ENCODE measurements around the gene NPHP3.
"Not testable (repeated sequence)": the region's sequence is repeated elsewhere in the genome, so short reads cannot be mapped to it uniquely, and the experiment has no call there.

Gene NPHP3

DNA sequence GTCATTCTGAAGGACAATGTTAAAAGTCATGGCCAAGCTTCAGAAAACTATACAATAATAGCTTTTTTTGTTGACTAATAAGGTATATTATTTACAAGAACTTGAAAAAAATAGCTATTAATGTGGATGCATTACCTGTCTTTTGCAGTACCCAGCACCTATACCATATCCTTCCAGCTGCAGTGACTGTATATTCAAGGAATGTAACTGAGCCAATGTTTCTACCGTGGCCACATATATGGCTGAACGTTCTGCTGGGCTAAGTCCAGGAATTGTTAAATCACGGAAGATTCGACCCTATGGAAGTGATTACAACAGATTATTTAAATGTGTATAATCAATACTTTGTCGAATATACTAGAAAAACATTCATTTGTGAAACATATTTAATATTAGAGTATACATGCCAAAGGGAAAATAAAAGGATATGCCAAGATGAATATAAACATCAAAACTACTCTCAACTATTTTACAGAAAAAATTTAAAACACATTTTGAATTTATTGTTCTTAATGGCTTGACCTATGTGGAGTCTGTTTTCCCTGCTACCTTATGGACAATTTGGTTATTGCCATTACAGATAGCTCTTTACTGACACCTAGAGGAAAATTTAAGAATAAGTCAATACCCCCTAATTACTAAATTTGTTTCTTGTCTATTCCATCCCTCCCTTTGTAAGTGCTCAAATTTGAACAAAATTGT lies 80.2 kb downstream of the NPHP3 start:
- no peak overlapping the region for H3K27ac ChIP-seq
- no peaks in the 10 kb centered on the region for H3K27me3 ChIP-seq
- no peak overlapping the region for H3K4me3 ChIP-seq
- peaks cover 4 to 37% (median 15%) of the 10 kb centered on the region in 11 experiments; a peak in 17 of 22 replicates for H3K36me3 ChIP-seq
- H3K4me2 ChIP-seq: peak overlapping the region in 1 of 11 experiments; percentile 64; a peak in 1 of 22 replicates
- H3K9me3 ChIP-seq (replicated peaks in 1 of 11): no peaks in the 10 kb centered on the region
- no peak overlapping the region for H3K9ac ChIP-seq
- H3K4me1 ChIP-seq: peaks cover 0 to 12% (median 0%) of the 10 kb centered on the region in 10 experiments; a peak in 4 of 20 replicates
- H4K20me1 ChIP-seq: no peaks in the 10 kb centered on the region
- TF ChIP-seq Cebpa-rat (IDR thresholded peaks at IDR 0.05): no peak

DNA sequence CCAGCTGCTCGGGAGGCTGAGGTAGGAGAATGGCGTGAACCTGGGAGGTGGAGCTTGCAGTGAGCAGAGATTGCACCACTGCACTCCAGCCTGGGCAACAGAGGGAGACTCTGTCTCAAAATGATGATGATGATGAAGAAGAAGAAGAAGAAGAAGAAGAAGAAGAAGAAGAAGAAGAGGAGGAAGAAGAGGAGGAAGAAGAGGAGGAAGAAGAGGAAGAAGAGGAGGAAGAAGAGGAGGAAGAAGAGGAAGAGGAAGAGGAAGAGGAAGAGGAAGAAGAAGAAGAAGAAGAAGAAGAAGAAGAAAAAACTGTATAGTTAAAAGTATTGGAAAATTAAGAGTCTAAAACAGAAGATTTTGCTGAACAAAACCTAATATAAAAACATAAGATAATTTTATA lies 80.8 kb downstream of the NPHP3 start:
- H3K9me3 ChIP-seq (replicated peaks in 1 of 11); H3K27ac ChIP-seq; H3K4me2 ChIP-seq; H4K20me1 ChIP-seq; H3K9ac ChIP-seq; H3K27me3 ChIP-seq; H3K4me3 ChIP-seq; H3K4me1 ChIP-seq: not testable (repeated sequence)
- peaks cover 5 to 43% (median 17%) of the 10 kb centered on the region in 11 experiments; a peak in 17 of 22 replicates for H3K36me3 ChIP-seq

DNA sequence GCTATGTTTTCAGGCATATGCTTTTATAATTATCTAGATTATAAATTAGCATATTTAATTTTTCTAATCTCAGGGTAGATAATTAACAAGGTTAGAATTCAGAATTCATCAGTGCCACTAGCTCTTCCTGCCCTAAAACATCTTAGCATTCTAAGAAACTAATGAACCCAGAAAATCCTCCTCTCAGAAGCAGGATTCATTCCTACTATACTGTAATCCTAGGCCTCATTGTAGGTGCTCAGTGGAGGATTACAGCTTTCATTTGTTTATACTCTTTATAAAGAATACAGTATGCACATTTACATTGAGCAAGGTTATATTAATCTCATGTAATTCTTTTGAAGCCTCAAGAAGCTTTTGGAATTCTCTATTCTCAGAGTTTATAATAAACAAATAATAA lies 83.5 kb downstream of the NPHP3 start:
- H3K27ac ChIP-seq: no peak overlapping the region
- no peak for TF ChIP-seq Cebpa-rat (IDR thresholded peaks at IDR 0.05)
- no peaks in the 10 kb centered on the region for H4K20me1 ChIP-seq
- no peak overlapping the region for H3K9ac ChIP-seq
- H3K36me3 ChIP-seq: peaks cover 5 to 50% (median 22%) of the 10 kb centered on the region in 11 experiments; a peak in 18 of 22 replicates
- no peak overlapping the region for H3K4me2 ChIP-seq
- H3K9me3 ChIP-seq (replicated peaks in 1 of 11): no peaks in the 10 kb centered on the region
- no peaks in the 10 kb centered on the region for H3K27me3 ChIP-seq
- peaks cover 0 to 6% (median 0%) of the 10 kb centered on the region in 10 experiments; a peak in 3 of 20 replicates for H3K4me1 ChIP-seq
- H3K4me3 ChIP-seq: no peak overlapping the region

DNA sequence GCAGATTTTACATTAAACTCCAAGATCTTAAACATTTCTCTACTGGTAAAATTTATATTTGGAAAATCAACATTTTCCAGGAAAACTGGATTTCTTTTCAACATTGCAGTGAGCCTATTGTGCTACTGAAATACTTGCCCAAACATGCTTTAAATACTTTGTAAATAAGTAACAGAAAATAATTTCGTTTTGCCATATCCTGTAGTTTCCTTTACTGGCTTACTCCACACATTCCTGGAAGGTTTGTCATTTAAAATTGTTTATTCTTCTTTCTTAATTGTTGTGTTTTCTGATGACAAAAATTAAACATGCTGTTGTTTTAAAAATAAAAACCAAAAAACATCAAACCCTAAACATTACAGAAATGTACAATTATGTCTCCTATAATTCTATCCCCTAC lies 84.6 kb downstream of the NPHP3 start:
- no peak for TF ChIP-seq Cebpa-rat (IDR thresholded peaks at IDR 0.05)
- H3K27me3 ChIP-seq: no peaks in the 10 kb centered on the region
- no peak overlapping the region for H3K4me3 ChIP-seq
- peaks cover 5 to 50% (median 22%) of the 10 kb centered on the region in 11 experiments; a peak in 18 of 22 replicates for H3K36me3 ChIP-seq
- H3K9ac ChIP-seq: no peak overlapping the region
- peaks cover 0 to 6% (median 0%) of the 10 kb centered on the region in 10 experiments; a peak in 3 of 20 replicates for H3K4me1 ChIP-seq
- H4K20me1 ChIP-seq: no peaks in the 10 kb centered on the region
- H3K4me2 ChIP-seq: no peak overlapping the region
- no peak overlapping the region for H3K27ac ChIP-seq
- no peaks in the 10 kb centered on the region for H3K9me3 ChIP-seq (replicated peaks in 1 of 11)

DNA sequence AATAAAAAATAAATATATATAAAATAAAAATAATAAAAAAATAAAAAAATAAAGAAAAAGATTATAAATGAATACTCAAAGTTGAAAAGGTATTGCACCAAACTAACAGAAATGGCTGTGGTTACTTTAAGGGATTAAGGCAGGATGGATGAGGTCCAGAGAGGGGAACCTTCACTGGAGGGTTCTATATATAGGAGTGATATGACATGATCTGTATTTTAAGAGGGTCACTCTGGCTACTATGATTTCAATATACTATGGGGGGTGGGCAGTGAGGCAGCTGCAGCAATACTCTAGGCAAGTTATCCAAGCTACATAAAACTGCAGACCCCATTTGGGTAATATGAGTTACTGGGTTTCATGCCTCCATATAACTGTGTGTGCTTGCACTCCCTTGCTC lies 87.2 kb downstream of the NPHP3 start:
- TF ChIP-seq Cebpa-rat (IDR thresholded peaks at IDR 0.05): no peak
- H3K9ac ChIP-seq: no peak overlapping the region
- no peaks in the 10 kb centered on the region for H4K20me1 ChIP-seq
- peaks cover 5 to 39% (median 20%) of the 10 kb centered on the region in 11 experiments; a peak in 19 of 22 replicates for H3K36me3 ChIP-seq
- peaks cover 0 to 4% (median 0%) of the 10 kb centered on the region in 10 experiments; a peak in 6 of 20 replicates for H3K4me1 ChIP-seq
- H3K27me3 ChIP-seq: no peaks in the 10 kb centered on the region
- no peak overlapping the region for H3K4me3 ChIP-seq
- no peak overlapping the region for H3K27ac ChIP-seq
- no peaks in the 10 kb centered on the region for H3K9me3 ChIP-seq (replicated peaks in 1 of 11)
- H3K4me2 ChIP-seq: no peak overlapping the region
